Tibial nerve (tissue), 4 donors: Measurements from ENCODE around the gene FLCN.

ENCODE experiments used
- EP300 ChIP-seq, 2 donors: sonication (generic); formaldehyde crosslinking; IDR thresholded peaks; one replicate each; pipeline ENCODE4 v1.6.1; 2017; ENCODE audit warnings: antibody characterized with exemption in 2 of 2, mild to moderate bottlenecking in 1 of 2
- POLR2A ChIP-seq, 2 donors: fragments of 450-650 bp; IDR thresholded peaks; one replicate each; pipeline ENCODE4 v1.6.1; 2017; ENCODE audit warnings: antibody characterized with exemption in 2 of 2, mild to moderate bottlenecking in 2 of 2, moderate library complexity in 2 of 2
- TF ChIP-seq, protein P1 (sequence below), 5 experiments: fragments of 200-600 bp in 3 of 5; fragments of 450-650 bp in 2 of 5; sonication (generic) in 3 of 5; IDR thresholded peaks; one replicate each; pipeline ENCODE4 v1.5.1; 2016 to 2019; ENCODE audit warnings: antibody characterized with exemption in 5 of 5, mild to moderate bottlenecking in 3 of 5, moderate library complexity in 2 of 5

DNA sequence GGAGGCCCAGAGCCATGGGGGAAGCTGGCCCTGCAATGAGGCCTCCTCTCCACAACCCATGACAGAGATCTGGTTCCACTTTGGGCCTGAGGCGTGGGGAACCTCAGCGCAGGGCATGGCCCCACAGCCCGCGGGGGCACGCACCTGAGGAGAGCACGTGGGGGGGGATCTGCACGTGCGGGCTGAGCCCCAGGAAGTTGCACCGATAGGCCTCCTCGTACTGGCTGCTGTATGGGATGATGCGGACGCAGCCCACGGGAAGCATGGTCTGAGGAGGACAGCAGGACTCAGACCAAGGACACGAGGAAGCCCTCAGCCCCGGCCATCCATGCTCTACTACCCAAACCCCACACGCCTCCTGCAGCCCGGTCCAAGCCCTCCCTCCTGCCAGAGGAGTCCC is 20.7 kb downstream of the FLCN start:
- TF ChIP-seq, protein P1, sequence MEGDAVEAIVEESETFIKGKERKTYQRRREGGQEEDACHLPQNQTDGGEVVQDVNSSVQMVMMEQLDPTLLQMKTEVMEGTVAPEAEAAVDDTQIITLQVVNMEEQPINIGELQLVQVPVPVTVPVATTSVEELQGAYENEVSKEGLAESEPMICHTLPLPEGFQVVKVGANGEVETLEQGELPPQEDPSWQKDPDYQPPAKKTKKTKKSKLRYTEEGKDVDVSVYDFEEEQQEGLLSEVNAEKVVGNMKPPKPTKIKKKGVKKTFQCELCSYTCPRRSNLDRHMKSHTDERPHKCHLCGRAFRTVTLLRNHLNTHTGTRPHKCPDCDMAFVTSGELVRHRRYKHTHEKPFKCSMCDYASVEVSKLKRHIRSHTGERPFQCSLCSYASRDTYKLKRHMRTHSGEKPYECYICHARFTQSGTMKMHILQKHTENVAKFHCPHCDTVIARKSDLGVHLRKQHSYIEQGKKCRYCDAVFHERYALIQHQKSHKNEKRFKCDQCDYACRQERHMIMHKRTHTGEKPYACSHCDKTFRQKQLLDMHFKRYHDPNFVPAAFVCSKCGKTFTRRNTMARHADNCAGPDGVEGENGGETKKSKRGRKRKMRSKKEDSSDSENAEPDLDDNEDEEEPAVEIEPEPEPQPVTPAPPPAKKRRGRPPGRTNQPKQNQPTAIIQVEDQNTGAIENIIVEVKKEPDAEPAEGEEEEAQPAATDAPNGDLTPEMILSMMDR (IDR thresholded peaks at IDR 0.05), result no peak
- TF ChIP-seq POLR2A (IDR thresholded peaks at IDR 0.05) (no peak), EP300 (IDR thresholded peaks at IDR 0.05) (no peak)
